Measurements from ENCODE around the gene CLIP3. TPM values are rescaled to one million over a fixed set of nuclear protein-coding genes. Genes with fewer than 3 reads are reported as not detected.

Gene CLIP3
- total and polyA plus RNA-seq, 9 donors, result 16.1 to 91.3 (median 54.9) TPM

DNA sequence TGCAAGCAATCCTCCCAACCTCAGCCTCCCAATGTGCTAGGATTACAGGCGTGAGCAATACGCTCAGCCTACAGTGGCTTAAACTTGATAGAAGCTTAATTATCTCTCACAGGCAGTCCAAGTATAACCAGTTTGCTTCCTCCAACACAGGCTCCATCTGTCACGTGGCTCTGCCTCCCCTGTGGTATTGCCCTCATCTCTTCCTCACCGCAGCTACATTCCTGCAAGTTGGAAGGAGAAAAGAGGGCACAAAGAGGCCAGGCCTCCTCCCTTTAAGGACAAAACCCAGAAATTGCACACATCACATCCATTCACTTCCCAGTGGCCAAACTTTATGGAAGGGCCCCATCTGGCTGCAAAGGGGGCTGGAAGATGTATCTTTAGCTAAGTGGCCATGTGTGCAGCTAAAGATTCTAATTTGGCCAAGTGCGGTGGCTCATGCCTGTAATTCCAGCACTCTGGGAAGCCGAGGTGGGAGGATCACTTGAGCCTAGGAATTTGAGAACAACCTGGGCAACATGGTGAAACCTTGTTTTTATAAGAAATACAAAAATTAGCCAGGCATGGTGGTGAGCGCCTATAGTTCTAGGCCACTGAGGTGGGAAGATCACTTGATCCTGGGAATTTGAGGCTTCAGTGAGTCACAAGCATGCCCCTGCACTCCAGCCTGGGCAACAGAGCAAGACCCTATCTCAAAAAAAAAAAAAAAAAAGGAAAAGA is 40.8 kb downstream of the CLIP3 start:
- no peak overlapping the region for H3K4me3 ChIP-seq
- no peak for DNase-seq
- H3K36me3 ChIP-seq, result no peaks in the 10 kb centered on the region
- TF ChIP-seq POLR2A (IDR thresholded peaks at IDR 0.05), result no peak
- no peak for TF ChIP-seq EP300 (IDR thresholded peaks at IDR 0.05)
- TF ChIP-seq, protein P1, sequence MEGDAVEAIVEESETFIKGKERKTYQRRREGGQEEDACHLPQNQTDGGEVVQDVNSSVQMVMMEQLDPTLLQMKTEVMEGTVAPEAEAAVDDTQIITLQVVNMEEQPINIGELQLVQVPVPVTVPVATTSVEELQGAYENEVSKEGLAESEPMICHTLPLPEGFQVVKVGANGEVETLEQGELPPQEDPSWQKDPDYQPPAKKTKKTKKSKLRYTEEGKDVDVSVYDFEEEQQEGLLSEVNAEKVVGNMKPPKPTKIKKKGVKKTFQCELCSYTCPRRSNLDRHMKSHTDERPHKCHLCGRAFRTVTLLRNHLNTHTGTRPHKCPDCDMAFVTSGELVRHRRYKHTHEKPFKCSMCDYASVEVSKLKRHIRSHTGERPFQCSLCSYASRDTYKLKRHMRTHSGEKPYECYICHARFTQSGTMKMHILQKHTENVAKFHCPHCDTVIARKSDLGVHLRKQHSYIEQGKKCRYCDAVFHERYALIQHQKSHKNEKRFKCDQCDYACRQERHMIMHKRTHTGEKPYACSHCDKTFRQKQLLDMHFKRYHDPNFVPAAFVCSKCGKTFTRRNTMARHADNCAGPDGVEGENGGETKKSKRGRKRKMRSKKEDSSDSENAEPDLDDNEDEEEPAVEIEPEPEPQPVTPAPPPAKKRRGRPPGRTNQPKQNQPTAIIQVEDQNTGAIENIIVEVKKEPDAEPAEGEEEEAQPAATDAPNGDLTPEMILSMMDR (IDR thresholded peaks at IDR 0.05), result no peak
- H3K4me1 ChIP-seq (ENCODE audit: insufficient read depth), result peaks cover 9% of the 10 kb centered on the region
- WGBS, 3 donors, result 70 to 80% (median 74%) methylated on average over 7 of the region's 7 CpGs
- H3K27ac ChIP-seq, result no peak overlapping the region
- H3K9me3 ChIP-seq, result no peaks in the 10 kb centered on the region
- no peaks in the 10 kb centered on the region for H3K27me3 ChIP-seq
- intact Hi-C loops (cut with DNase I), result no loop called here

DNA sequence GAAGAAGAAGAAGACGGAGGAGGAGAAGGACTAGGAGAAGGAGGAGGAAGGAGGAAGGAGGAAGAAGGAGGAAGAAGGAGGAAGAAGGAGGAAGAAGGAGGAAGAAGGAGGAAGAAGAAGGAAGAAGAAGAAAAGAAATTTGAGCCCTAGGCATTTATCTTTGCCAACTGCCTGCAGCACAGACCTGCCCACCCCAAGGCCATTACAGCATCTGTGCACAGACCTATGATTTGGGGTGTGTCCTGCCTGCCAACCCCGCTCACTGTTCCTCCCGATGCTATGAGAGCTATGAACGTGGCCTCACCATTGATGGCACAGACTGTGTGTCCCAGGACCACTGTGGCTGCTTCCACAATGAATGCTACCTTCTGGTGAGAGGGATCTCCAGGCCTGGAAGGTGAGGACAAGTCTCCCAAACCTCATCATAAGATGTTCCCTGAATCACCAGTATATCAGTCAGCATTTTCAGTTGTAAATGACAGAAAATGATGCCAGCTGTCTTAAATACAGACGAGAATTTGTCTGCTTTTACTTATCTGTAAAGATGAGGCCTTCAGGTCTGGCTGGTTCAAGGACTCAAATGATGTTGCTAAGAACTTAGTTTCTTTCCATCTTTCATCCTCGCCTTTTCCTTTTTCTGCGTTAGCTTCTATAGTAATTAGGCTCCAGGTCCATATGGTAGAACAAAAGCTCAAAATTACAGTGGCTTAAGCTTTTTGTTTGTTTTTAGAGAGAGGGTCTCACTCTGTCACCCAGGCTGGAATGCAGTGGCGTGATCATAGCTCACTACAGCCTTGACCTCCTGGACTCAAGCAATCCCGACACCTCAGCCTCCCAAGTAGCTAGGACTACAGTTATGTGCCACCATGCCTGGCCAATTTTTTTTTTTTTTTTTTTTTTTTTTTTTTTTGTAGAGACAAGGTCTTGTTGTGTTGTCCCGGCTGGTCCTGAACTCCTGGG is 41.6 kb downstream of the CLIP3 start:
- H3K9me3 ChIP-seq, result no peaks in the 10 kb centered on the region
- no peak overlapping the region for H3K27ac ChIP-seq
- TF ChIP-seq EP300 (IDR thresholded peaks at IDR 0.05) (no peak), POLR2A (IDR thresholded peaks at IDR 0.05) (no peak)
- TF ChIP-seq, protein P1 (IDR thresholded peaks at IDR 0.05), result no peak
- 73 to 78% (median 77%) methylated on average over 10 of the region's 10 CpGs for WGBS, 3 donors
- H3K36me3 ChIP-seq, result no peaks in the 10 kb centered on the region
- no peaks in the 10 kb centered on the region for H3K27me3 ChIP-seq
- intact Hi-C loops (cut with DNase I), result no loop called here
- no peak for DNase-seq
- H3K4me1 ChIP-seq (ENCODE audit: insufficient read depth), result peaks cover 8% of the 10 kb centered on the region
- no peak overlapping the region for H3K4me3 ChIP-seq

DNA sequence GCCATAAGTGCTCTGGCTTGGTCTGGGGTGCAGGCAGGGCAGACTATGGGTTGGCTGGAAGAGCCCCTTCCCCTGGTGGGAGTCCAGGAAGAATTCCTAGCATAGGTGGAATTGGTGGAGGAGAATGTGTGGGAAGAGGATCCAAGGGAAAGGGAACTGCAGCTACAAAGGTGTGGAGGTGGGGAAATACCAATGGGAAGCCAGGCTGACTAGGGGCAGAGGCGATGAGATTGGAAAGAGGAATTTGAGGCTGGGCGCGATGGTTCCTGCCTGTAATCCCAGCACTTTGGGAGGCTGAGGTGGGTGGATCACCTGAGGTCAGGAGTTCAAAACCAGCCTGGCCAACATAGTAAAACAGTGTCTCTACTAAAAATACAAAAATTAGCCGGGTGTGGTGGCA is 42.5 kb downstream of the CLIP3 start:
- Histone ChIP-seq H3K4me1 (ENCODE audit: insufficient read depth) (peaks cover 4% of the 10 kb centered on the region), H3K4me3 (no peak overlapping the region), H3K9me3 (no peaks in the 10 kb centered on the region), H3K27me3 (no peaks in the 10 kb centered on the region), H3K36me3 (no peaks in the 10 kb centered on the region), H3K27ac (no peak overlapping the region)
- TF ChIP-seq POLR2A (IDR thresholded peaks at IDR 0.05), result no peak
- TF ChIP-seq, protein P1 (IDR thresholded peaks at IDR 0.05), result no peak
- TF ChIP-seq EP300 (IDR thresholded peaks at IDR 0.05), result no peak
- intact Hi-C loops (cut with DNase I), result no loop called here
- WGBS, 3 donors, result 88 to 93% (median 89%) methylated on average over 4 of the region's 4 CpGs
- DNase-seq, result no peak

- H3K36me3 ChIP-seq, result no peaks in the 10 kb centered on the region
- H3K27me3 ChIP-seq, result no peaks in the 10 kb centered on the region
- no peaks in the 10 kb centered on the region for H3K4me1 ChIP-seq (ENCODE audit: insufficient read depth)
- H3K27ac ChIP-seq, result no peak overlapping the region
- no peaks in the 10 kb centered on the region for H3K9me3 ChIP-seq
- TF ChIP-seq, protein P1 (IDR thresholded peaks at IDR 0.05), result no peak
- TF ChIP-seq EP300 (IDR thresholded peaks at IDR 0.05) (no peak), POLR2A (IDR thresholded peaks at IDR 0.05) (no peak)
- H3K4me3 ChIP-seq, result no peak overlapping the region
- no peak for DNase-seq
- intact Hi-C loops (cut with DNase I), result no loop called here
- WGBS, 3 donors, result 86 to 88% (median 87%) methylated on average over 3 of the region's 3 CpGs
These were observed 43.8 kb downstream of the CLIP3 start for GRCh38 chr19:35988824-35989223.
